ENCODE data around the gene CCR1.
"Not testable (repeated sequence)": the region's sequence is repeated elsewhere in the genome, so short reads cannot be mapped to it uniquely, and the experiment has no call there.

Gene CCR1

GRCh38 chr3:46184469-46184868, 23.6 kb downstream of the CCR1 start:
- DNase-seq (ENCODE audit: low read depth in 1 of 2, low spot score in 1 of 2): no peak

DNA sequence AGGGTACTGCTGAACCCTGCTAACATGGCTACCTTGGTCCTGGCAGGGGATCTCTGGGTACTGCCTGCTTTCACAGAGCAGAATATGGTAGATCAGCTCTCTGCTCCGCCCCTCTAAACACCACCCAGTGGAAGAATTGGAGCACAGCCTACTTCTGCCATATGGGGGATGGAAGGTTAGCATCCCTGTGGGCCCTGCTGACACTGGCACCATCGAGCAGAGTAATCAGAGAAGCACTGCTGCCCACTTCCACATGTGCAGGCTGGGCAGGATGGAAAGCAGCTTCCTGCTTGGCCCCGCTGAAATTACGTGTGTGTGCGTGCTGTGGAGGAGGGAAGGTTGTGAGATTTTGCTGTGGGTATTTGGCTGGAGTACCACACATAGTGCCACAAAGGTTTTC, 24.8 kb downstream of the CCR1 start:
- no peak for DNase-seq (ENCODE audit: low read depth in 1 of 2, low spot score in 1 of 2)

DNA sequence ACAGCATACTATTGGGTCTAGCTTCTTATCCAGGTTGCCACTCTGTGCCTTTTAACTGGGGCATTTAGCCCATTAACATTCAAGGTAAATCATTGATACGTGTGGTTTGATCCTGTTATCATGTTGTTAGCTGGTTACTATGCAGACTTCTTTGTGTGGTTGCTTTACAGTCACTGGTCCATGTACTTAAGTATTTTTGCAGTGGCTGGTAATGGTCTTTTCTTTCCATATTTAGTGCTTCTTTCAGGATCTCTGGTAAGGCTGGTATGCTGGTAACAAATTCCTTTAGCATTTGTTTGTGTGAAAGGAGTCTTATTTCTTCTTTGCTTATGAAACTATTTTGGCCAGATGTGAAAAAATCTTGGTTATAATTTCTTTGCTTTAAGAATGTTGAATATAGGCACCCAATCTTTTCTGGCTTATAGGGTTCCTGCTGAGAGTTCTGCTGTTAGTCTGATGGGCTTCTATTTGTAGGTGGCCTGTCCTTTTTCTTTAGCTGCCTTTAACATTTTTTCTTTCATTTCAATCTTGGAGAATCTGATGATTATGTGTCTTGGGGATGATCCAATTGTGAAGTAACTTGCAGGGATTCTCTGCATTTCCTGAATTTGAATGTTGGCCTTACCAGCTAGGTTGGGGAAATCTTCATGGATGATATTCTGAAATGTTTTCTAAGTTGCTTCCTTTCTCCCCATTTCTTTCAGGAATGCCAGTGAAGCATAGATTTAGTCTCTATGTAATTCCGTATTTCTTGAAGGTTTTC, 39.3 kb downstream of the CCR1 start:
- DNase-seq (ENCODE audit: low read depth in 1 of 2, low spot score in 1 of 2): no peak

DNA sequence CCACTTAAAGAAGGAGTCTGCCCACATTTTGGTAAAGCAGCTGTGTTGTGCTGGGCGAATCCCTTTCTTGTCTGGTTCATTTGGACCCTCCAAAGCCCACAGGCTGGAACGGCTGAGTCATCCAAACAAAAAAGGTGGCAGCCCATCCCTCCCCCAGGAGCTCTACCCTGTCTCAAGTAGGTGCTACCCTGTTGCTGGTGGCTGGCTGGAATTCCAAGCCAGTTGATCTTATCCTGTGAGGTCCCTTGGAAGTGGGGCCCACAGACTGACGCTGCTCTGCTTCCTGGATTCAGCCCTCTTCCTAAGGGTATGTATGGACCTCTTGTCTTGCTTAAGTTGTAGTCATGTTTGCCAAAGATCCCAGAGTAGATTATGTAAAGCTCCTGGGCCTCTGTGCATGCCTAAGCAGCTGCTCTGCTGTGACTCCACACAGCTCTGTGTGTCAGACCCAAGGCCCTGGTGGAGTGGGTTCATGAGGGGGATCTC, 44.5 kb downstream of the CCR1 start:
- DNase-seq (ENCODE audit: low read depth in 1 of 2, low spot score in 1 of 2): no peak

GRCh38 chr3:46162975-46163555, 45.0 kb downstream of the CCR1 start:
- no peak for DNase-seq (ENCODE audit: low read depth in 1 of 2, low spot score in 1 of 2)

GRCh38 chr3:46157685-46158084, 50.4 kb downstream of the CCR1 start:
- DNase-seq (ENCODE audit: low read depth in 1 of 2, low spot score in 1 of 2): not testable (repeated sequence)

DNA sequence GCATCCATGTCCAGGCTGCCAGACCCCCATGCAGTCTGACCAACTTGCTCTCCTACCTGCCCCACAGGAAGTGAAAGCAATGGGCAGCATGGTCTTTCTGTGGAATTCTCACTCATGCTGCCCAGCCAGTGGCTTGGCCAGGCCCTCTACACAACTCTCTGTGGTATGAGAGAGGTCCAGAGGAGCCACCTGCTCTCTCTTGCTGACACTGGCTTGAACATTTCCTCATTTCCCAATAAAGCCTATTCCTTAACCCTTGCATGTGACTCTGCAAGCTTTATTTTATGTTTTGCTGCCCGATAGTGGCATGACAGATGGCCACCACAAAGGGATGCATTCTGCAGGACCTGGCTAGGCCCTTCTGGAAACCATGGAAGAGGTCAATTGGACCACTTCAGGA, 53.8 kb downstream of the CCR1 start:
- no peak for DNase-seq (ENCODE audit: low read depth in 1 of 2, low spot score in 1 of 2)

Data from activated CD4-positive, alpha-beta T cell treated with anti-CD3 and anti-CD28 coated beads, Interleukin-2, amount 50 U/mL, for 24 hours (primary cell).